Activated naive CD8-positive, alpha-beta T cell (primary cell): Measurements from ENCODE around the gene FBXO44.
"Not testable (repeated sequence)": the region's sequence is repeated elsewhere in the genome, so short reads cannot be mapped to it uniquely, and the experiment has no call there.

Experiments used
- H3K27ac Mint-ChIP-seq: one replicate; pipeline ENCODE4 v1.8.0; 2021; ENCODE audit warnings: mixed read lengths
- H3K27me3 Mint-ChIP-seq: one replicate; pipeline ENCODE4 v1.8.0; 2021; ENCODE audit warnings: mixed read lengths
- H3K36me3 Mint-ChIP-seq: one replicate; pipeline ENCODE4 v1.8.0; 2021; ENCODE audit warnings: mixed read lengths
- H3K4me1 Mint-ChIP-seq: one replicate; pipeline ENCODE4 v1.8.0; 2021; ENCODE audit warnings: low read depth, mixed read lengths
- H3K4me3 Mint-ChIP-seq: one replicate; pipeline ENCODE4 v1.8.0; 2021; ENCODE audit warnings: mild to moderate bottlenecking, mixed read lengths
- H3K9me3 Mint-ChIP-seq: one replicate; pipeline ENCODE4 v1.8.0; 2021; ENCODE audit warnings: low read depth, mixed read lengths

FBXO44 gene

DNA sequence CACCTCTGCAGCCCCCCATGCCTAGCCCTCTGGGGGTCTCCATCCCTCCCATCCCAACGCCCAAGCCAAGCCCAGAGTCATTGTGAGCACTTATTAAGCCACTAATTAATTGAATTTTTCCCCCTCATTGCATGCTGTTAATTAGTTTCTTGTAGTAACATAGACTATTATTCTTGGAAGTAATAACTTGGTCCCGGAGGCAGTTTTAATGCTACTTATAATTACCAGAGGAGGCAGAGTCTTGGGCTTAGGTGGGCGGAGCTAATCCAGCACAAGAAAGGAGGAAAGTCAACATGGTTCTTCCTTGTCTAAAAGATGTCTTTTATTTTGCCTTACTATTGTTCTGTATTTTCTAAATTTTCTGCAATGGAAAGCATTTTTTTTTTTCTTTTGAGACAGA lies 28.1 kb upstream of the FBXO44 start:
- H3K36me3 Mint-ChIP-seq = no peaks in the 10 kb centered on the region
- peaks cover 7% of the 10 kb centered on the region for H3K27me3 Mint-ChIP-seq
- H3K4me3 Mint-ChIP-seq = no peak overlapping the region
- no peaks in the 10 kb centered on the region for H3K4me1 Mint-ChIP-seq
- H3K27ac Mint-ChIP-seq = no peak overlapping the region
- no peaks in the 10 kb centered on the region for H3K9me3 Mint-ChIP-seq

GRCh38 chr1:11628767-11629166 lies 25.9 kb upstream of the FBXO44 start:
- H3K9me3 Mint-ChIP-seq = no peaks in the 10 kb centered on the region
- H3K27me3 Mint-ChIP-seq = peaks cover 4% of the 10 kb centered on the region
- no peak overlapping the region for H3K4me3 Mint-ChIP-seq
- no peaks in the 10 kb centered on the region for H3K36me3 Mint-ChIP-seq
- no peaks in the 10 kb centered on the region for H3K4me1 Mint-ChIP-seq
- no peak overlapping the region for H3K27ac Mint-ChIP-seq

- no peaks in the 10 kb centered on the region for H3K36me3 Mint-ChIP-seq
- H3K9me3 Mint-ChIP-seq = no peaks in the 10 kb centered on the region
- H3K27ac Mint-ChIP-seq = no peak overlapping the region
- no peaks in the 10 kb centered on the region for H3K4me1 Mint-ChIP-seq
- no peak overlapping the region for H3K4me3 Mint-ChIP-seq
- H3K27me3 Mint-ChIP-seq = peaks cover 4% of the 10 kb centered on the region
Observed at GRCh38 chr1:11629184-11630016, 25.3 kb upstream of the FBXO44 start.

- no peak overlapping the region for H3K27ac Mint-ChIP-seq
- no peaks in the 10 kb centered on the region for H3K9me3 Mint-ChIP-seq
- no peak overlapping the region for H3K4me3 Mint-ChIP-seq
- no peaks in the 10 kb centered on the region for H3K36me3 Mint-ChIP-seq
- H3K4me1 Mint-ChIP-seq = no peaks in the 10 kb centered on the region
- peaks cover 6% of the 10 kb centered on the region for H3K27me3 Mint-ChIP-seq
Observed at GRCh38 chr1:11634365-11635192, 20.1 kb upstream of the FBXO44 start.

DNA sequence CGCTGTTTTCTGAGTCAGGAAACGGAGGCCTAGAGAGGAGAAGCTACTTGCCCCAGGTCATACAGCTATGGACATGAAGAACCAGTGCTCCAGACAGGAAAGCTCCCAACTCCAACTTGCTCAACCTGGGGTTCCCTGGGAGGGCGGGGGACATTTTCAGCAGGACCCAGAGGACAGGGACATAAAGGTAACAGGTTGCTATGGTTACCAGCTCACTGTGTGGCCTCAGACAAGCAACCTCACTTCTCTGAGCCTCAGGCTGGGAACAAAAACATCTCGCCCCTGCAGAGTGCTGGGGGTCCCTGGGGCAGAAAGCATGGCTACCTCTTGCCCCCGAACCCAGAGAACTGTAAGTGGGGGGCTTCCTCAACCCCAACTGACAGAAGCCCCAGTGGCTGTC lies 16.6 kb upstream of the FBXO44 start:
- Mint-ChIP-seq H3K4me1 (peaks cover 1% of the 10 kb centered on the region), H3K36me3 (no peaks in the 10 kb centered on the region), H3K9me3 (no peaks in the 10 kb centered on the region), H3K27ac (no peak overlapping the region), H3K4me3 (no peak overlapping the region), H3K27me3 (peaks cover 6% of the 10 kb centered on the region)

DNA sequence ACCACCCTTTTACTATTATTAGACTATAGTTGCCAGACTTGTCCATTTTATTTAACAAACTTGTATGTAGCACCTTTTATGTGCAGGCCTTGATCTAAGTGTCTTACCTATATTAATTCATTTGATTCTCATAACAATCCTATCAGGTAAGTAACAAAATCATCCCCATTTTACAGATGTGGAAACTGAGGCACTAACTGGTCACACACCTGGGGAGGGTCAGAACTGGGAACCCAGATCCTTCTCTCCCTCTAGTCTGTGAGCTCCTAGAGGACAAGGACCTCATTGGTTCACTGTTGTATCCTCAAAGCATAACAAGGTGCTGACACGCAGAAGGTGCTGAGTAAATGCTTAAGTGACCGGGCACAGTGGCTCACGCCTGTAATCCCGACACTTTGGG lies 15.3 kb upstream of the FBXO44 start:
- H3K36me3 Mint-ChIP-seq = no peaks in the 10 kb centered on the region
- H3K4me3 Mint-ChIP-seq = no peak overlapping the region
- H3K27ac Mint-ChIP-seq = no peak overlapping the region
- no peaks in the 10 kb centered on the region for H3K9me3 Mint-ChIP-seq
- peaks cover 6% of the 10 kb centered on the region for H3K27me3 Mint-ChIP-seq
- H3K4me1 Mint-ChIP-seq = peaks cover 1% of the 10 kb centered on the region

DNA sequence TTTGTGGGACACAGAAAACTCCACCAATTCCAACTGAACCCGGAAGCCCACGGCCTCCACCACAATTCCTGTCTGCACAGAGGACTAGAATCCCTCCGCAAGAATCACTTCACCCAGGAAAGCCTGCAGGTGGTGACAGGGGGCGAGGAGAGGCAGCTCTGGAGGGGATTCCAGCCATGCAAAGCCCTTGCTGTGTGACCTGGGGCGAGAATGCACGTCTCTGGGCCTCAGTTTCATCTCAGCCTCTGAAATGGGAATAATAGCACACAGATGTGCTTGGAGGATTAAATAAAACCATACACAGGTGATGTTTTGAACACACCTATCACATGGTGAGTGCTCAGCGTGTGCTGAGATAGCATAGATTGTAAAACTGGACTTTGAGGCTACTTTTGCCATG lies 14.6 kb upstream of the FBXO44 start:
- peaks cover 4% of the 10 kb centered on the region for H3K27me3 Mint-ChIP-seq
- H3K4me1 Mint-ChIP-seq = peaks cover 1% of the 10 kb centered on the region
- no peaks in the 10 kb centered on the region for H3K9me3 Mint-ChIP-seq
- no peak overlapping the region for H3K27ac Mint-ChIP-seq
- H3K4me3 Mint-ChIP-seq = no peak overlapping the region
- no peaks in the 10 kb centered on the region for H3K36me3 Mint-ChIP-seq

DNA sequence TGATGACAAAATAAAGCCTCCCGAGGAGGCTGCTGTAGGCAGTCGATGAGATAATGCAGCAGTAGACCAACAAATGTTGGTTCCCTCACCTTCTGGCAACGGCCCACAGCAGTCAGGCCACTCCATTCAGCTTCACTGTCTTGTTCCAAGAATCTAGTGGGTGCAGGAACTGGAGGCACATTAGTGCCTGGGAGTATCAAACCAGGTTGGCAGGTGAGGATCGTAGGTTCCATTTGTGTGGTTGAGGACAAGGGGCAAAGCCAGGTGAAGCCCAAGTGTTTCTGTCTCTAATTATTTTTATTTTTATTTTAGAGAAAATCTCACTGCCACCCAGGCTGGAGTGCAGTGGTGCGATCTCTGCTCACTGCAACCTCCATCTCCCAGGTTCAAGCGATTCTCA lies 13.7 kb upstream of the FBXO44 start:
- Mint-ChIP-seq H3K4me1 (peaks cover 1% of the 10 kb centered on the region), H3K27me3 (peaks cover 2% of the 10 kb centered on the region), H3K4me3 (no peak overlapping the region), H3K9me3 (no peaks in the 10 kb centered on the region), H3K36me3 (no peaks in the 10 kb centered on the region), H3K27ac (no peak overlapping the region)

GRCh38 chr1:11641776-11642305 lies 12.8 kb upstream of the FBXO44 start:
- no peak overlapping the region for H3K4me3 Mint-ChIP-seq
- peaks cover 1% of the 10 kb centered on the region for H3K27me3 Mint-ChIP-seq
- peaks cover 1% of the 10 kb centered on the region for H3K4me1 Mint-ChIP-seq
- H3K27ac Mint-ChIP-seq = no peak overlapping the region
- no peaks in the 10 kb centered on the region for H3K36me3 Mint-ChIP-seq
- H3K9me3 Mint-ChIP-seq = no peaks in the 10 kb centered on the region

DNA sequence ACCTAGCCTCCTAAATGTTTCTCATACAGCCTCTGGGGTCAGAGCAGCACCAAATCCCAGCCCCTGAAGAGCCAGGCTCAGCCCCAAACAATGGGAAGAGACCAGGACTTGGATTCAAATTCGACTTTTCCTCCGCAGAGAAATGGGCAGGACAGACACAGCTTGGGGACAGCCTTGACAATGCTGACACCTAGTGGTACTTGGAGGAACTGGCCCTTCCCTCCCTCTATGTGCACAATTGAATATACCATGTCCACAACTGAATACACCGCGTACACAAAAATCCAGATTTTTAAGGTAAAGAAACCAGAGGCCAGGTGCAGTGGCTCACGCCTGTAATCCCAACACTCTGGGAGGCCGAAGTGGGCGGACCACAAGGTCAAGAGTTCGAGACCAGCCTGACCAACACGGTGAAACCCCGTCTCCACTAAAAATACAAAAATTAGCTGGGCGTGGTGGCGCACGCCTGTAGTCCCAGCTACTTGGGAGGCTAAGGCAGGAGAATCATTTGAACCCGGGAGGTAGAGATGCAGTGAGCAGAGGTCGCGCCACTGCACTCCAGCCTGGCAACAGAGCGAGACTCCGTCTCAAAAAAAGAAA lies 12.2 kb upstream of the FBXO44 start:
- H3K4me1 Mint-ChIP-seq, H3K27me3 Mint-ChIP-seq, H3K4me3 Mint-ChIP-seq, H3K9me3 Mint-ChIP-seq, H3K27ac Mint-ChIP-seq, H3K36me3 Mint-ChIP-seq: not testable (repeated sequence)

GRCh38 chr1:11643782-11644181 lies 10.9 kb upstream of the FBXO44 start:
- H3K36me3 Mint-ChIP-seq = no peaks in the 10 kb centered on the region
- H3K27me3 Mint-ChIP-seq = peaks cover 1% of the 10 kb centered on the region
- H3K9me3 Mint-ChIP-seq = no peaks in the 10 kb centered on the region
- no peak overlapping the region for H3K27ac Mint-ChIP-seq
- peaks cover 3% of the 10 kb centered on the region for H3K4me1 Mint-ChIP-seq
- H3K4me3 Mint-ChIP-seq = no peak overlapping the region

DNA sequence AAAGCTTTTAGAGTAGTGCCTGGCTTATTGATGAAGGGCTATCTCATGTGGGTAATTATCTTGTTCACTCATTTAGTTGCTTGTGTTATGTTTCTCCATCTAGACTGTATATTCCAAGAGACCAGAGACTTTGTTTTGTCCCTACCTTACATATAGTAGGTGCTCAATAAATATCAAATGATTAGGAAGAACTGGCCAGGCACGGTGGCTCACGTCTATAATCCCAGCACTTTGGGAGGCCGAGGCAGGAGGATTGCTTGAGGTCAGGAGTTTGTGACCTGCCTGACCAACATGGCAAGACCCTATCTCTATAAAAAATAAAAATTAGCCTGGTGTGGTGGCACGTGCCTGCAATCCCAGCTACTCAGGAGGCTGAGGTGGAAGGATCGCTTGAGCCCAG lies 9.4 kb upstream of the FBXO44 start:
- Mint-ChIP-seq H3K27me3 (no peaks in the 10 kb centered on the region), H3K4me3 (no peak overlapping the region), H3K27ac (no peak overlapping the region), H3K4me1 (peaks cover 7% of the 10 kb centered on the region), H3K36me3 (no peaks in the 10 kb centered on the region), H3K9me3 (no peaks in the 10 kb centered on the region)

- H3K4me1 Mint-ChIP-seq = peaks cover 8% of the 10 kb centered on the region
- H3K4me3 Mint-ChIP-seq = no peak overlapping the region
- no peaks in the 10 kb centered on the region for H3K36me3 Mint-ChIP-seq
- no peaks in the 10 kb centered on the region for H3K27me3 Mint-ChIP-seq
- no peaks in the 10 kb centered on the region for H3K9me3 Mint-ChIP-seq
- H3K27ac Mint-ChIP-seq = no peak overlapping the region
Observed at GRCh38 chr1:11645670-11646265, 8.9 kb upstream of the FBXO44 start.

GRCh38 chr1:11646317-11646716 lies 8.4 kb upstream of the FBXO44 start:
- no peak overlapping the region for H3K4me3 Mint-ChIP-seq
- H3K9me3 Mint-ChIP-seq = no peaks in the 10 kb centered on the region
- no peaks in the 10 kb centered on the region for H3K36me3 Mint-ChIP-seq
- H3K27me3 Mint-ChIP-seq = no peaks in the 10 kb centered on the region
- peaks cover 14% of the 10 kb centered on the region for H3K4me1 Mint-ChIP-seq
- no peak overlapping the region for H3K27ac Mint-ChIP-seq

GRCh38 chr1:11647333-11647732 lies 7.3 kb upstream of the FBXO44 start:
- Mint-ChIP-seq H3K27ac (no peak overlapping the region), H3K4me1 (peaks cover 15% of the 10 kb centered on the region), H3K27me3 (no peaks in the 10 kb centered on the region), H3K9me3 (no peaks in the 10 kb centered on the region), H3K4me3 (no peak overlapping the region), H3K36me3 (no peaks in the 10 kb centered on the region)
